Stomach smooth muscle (tissue), 2 donors: ENCODE results near the gene ARHGEF28.

Experiments used
- H3K27ac ChIP-seq: one replicate; pipeline ENCODE4 v1.7.0; 2013; ENCODE audit warnings: mild to moderate bottlenecking, low read length, inconsistent platforms
- H3K27me3 ChIP-seq, 2 donors: one replicate each; pipeline ENCODE4 v1.7.0; 2013; ENCODE audit warnings: low read length in 2 of 2; ENCODE audit not compliant: insufficient read depth in 2 of 2, control insufficient read depth in 1 of 2
- H3K36me3 ChIP-seq, 2 donors: one replicate each; pipeline ENCODE4 v1.7.0; 2013; ENCODE audit warnings: low read length in 2 of 2; ENCODE audit not compliant: control insufficient read depth in 2 of 2, insufficient read depth in 2 of 2
- H3K4me1 ChIP-seq: one replicate; pipeline ENCODE4 v1.7.0; 2013; ENCODE audit warnings: low read length; ENCODE audit not compliant: control insufficient read depth, insufficient read depth
- H3K4me3 ChIP-seq, 2 donors: one replicate each; pipeline ENCODE4 v1.7.0; 2013; ENCODE audit warnings: low read length in 2 of 2
- H3K9ac ChIP-seq, 2 donors: one replicate each; pipeline ENCODE4 v1.7.0; 2013; ENCODE audit warnings: low read length in 2 of 2, mild to moderate bottlenecking in 1 of 2
- H3K9me3 ChIP-seq, 2 donors: one replicate each; pipeline ENCODE4 v1.7.0; 2013; ENCODE audit warnings: low read length in 2 of 2; ENCODE audit not compliant: control insufficient read depth in 2 of 2
- donor health status: healthy.
- donor health status: Pancreatic carcinoma.

ARHGEF28 gene

DNA sequence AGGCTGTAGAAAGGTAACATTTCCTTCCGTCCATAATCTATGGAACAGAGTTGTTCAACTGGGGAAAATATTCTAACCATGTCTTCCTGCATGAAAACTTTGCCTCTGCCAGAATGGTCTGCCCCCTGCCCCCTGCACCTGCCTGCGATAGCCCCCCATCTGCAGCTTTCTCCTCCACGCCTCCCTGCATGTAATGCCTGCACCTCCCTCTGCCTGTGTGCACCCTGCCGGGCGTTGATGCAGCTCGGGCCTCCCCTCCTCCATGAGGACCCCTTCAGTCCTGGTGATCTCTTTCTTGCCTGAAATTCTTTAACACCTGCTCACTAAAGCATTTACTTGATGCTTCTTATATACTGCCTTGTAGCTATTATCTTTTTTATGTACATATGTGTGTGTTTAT is 266.2 kb downstream of the ARHGEF28 start:
- H3K9me3 ChIP-seq: no peaks in the 10 kb centered on the region
- no peaks in the 10 kb centered on the region for H3K4me1 ChIP-seq
- no peaks in the 10 kb centered on the region for H3K27me3 ChIP-seq
- H3K4me3 ChIP-seq: no peak overlapping the region
- H3K9ac ChIP-seq: no peak overlapping the region
- no peak overlapping the region for H3K27ac ChIP-seq
- peaks cover 0 to 5% of the 10 kb centered on the region in 2 donors for H3K36me3 ChIP-seq

DNA sequence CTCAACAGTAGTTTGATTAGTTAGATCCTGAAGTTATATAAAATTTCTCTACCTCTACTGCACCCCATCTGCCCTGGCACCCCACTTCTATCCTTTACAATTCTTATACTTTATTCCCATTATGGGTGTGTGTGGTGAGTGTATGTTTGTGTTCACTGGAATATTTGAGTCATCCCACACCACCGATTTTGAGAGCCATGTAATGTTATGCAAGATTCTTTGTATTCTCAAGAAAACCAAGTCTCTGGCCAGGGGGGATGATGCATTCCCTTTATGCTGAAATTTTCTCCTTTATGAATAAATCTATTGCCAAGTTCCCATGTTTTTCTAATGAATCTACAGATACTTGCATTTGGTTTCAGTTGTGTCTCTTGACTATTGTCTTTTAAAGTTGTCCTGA is 266.8 kb downstream of the ARHGEF28 start:
- Histone ChIP-seq H3K9ac (no peak overlapping the region), H3K4me1 (no peaks in the 10 kb centered on the region), H3K27ac (no peak overlapping the region), H3K4me3 (no peak overlapping the region), H3K9me3 (no peaks in the 10 kb centered on the region), H3K27me3 (no peaks in the 10 kb centered on the region), H3K36me3 (peaks cover 0 to 2% of the 10 kb centered on the region in 2 donors)

GRCh38 chr5:73893813-73894212 is 267.8 kb downstream of the ARHGEF28 start:
- no peaks in the 10 kb centered on the region for H3K9me3 ChIP-seq
- no peak overlapping the region for H3K9ac ChIP-seq
- no peak overlapping the region for H3K27ac ChIP-seq
- no peaks in the 10 kb centered on the region for H3K27me3 ChIP-seq
- no peaks in the 10 kb centered on the region for H3K4me1 ChIP-seq
- peaks cover 0 to 2% of the 10 kb centered on the region in 2 donors for H3K36me3 ChIP-seq
- no peak overlapping the region for H3K4me3 ChIP-seq

- Histone ChIP-seq H3K27me3 (no peaks in the 10 kb centered on the region), H3K9ac (no peak overlapping the region), H3K27ac (no peak overlapping the region), H3K36me3 (peaks cover 0 to 2% of the 10 kb centered on the region in 2 donors), H3K4me1 (no peaks in the 10 kb centered on the region), H3K9me3 (no peaks in the 10 kb centered on the region), H3K4me3 (no peak overlapping the region)
Observed at GRCh38 chr5:73894860-73895259, 268.9 kb downstream of the ARHGEF28 start.

DNA sequence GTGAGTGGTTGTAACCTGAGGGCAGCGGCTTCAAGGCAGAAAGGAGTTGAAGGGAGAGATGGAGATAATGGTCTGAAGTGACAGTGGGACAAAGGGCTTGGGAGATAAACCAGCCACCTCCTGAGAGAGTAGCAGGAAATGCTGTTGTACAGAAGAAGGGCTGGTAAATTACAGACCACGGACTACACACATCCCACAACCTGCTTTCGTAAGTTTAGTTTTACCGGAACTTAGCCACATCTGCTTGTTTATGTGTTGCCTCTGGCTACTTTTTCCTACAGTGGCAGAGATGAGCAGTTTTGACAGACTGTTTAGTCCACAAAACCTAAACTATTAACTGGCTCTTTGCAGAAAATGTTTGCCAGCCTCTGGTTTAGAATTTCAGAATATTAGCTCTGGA is 269.5 kb downstream of the ARHGEF28 start:
- no peaks in the 10 kb centered on the region for H3K9me3 ChIP-seq
- peaks cover 0 to 2% of the 10 kb centered on the region in 2 donors for H3K36me3 ChIP-seq
- H3K27ac ChIP-seq: no peak overlapping the region
- H3K9ac ChIP-seq: no peak overlapping the region
- no peak overlapping the region for H3K4me3 ChIP-seq
- H3K4me1 ChIP-seq: no peaks in the 10 kb centered on the region
- no peaks in the 10 kb centered on the region for H3K27me3 ChIP-seq

DNA sequence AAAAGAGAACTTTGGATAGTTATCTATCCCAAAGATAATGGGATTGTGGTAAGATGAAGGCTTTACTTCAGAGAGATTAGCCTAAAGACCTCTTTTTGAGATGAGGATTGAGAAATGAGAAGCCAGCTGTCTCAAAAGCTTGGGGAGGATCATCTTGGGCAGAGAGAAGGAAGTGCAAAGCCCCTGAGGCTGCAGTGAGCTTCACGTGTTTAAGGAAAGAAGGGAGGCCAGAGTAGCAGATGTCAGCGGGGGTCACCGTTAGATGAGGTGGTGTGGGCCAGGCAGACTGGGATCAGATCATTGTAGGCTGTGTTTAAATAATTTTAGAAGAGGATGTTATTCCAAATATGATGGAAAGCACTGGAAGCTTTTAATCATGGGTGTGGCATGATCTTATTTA is 270.1 kb downstream of the ARHGEF28 start:
- H3K9ac ChIP-seq: no peak overlapping the region
- H3K9me3 ChIP-seq: no peaks in the 10 kb centered on the region
- H3K27me3 ChIP-seq: no peaks in the 10 kb centered on the region
- H3K4me3 ChIP-seq: no peak overlapping the region
- H3K4me1 ChIP-seq: no peaks in the 10 kb centered on the region
- peaks cover 0 to 2% of the 10 kb centered on the region in 2 donors for H3K36me3 ChIP-seq
- H3K27ac ChIP-seq: no peak overlapping the region

DNA sequence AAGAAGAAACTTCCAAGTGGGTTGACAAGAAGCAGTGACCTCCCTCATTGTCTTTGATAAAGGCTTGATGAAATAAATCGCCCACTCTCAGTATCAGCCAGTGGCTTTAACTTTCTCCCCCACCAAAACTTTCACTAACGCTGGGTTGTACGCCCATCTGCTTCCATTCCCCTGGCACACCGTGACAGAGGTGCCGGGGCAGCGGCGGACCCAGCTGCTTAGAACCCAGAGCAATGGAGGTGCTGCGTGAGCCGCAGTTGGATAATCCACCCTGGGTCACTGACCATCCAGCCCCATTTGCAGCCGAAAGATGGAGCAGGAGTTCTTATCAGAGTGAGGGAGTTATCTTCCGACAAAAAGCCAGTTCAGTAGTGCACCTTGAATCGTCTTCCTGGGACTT is 270.7 kb downstream of the ARHGEF28 start:
- Histone ChIP-seq H3K9me3 (no peaks in the 10 kb centered on the region), H3K36me3 (peaks cover 0 to 2% of the 10 kb centered on the region in 2 donors), H3K27me3 (no peaks in the 10 kb centered on the region), H3K27ac (no peak overlapping the region), H3K9ac (no peak overlapping the region), H3K4me1 (no peaks in the 10 kb centered on the region), H3K4me3 (no peak overlapping the region)

GRCh38 chr5:73897893-73898292 is 271.9 kb downstream of the ARHGEF28 start:
- Histone ChIP-seq H3K9ac (no peak overlapping the region), H3K27ac (no peak overlapping the region), H3K36me3 (peaks cover 0 to 2% of the 10 kb centered on the region in 2 donors), H3K4me3 (no peak overlapping the region), H3K27me3 (no peaks in the 10 kb centered on the region), H3K9me3 (no peaks in the 10 kb centered on the region), H3K4me1 (no peaks in the 10 kb centered on the region)

GRCh38 chr5:73899055-73899454 is 273.1 kb downstream of the ARHGEF28 start:
- Histone ChIP-seq H3K36me3 (no peaks in the 10 kb centered on the region), H3K9me3 (no peaks in the 10 kb centered on the region), H3K9ac (no peak overlapping the region), H3K4me1 (no peaks in the 10 kb centered on the region), H3K4me3 (no peak overlapping the region), H3K27ac (no peak overlapping the region), H3K27me3 (no peaks in the 10 kb centered on the region)

- Histone ChIP-seq H3K27ac (no peak overlapping the region), H3K27me3 (no peaks in the 10 kb centered on the region), H3K9me3 (no peaks in the 10 kb centered on the region), H3K4me1 (no peaks in the 10 kb centered on the region), H3K9ac (no peak overlapping the region), H3K4me3 (no peak overlapping the region), H3K36me3 (no peaks in the 10 kb centered on the region)
Observed at GRCh38 chr5:73899916-73900315, 273.9 kb downstream of the ARHGEF28 start.

DNA sequence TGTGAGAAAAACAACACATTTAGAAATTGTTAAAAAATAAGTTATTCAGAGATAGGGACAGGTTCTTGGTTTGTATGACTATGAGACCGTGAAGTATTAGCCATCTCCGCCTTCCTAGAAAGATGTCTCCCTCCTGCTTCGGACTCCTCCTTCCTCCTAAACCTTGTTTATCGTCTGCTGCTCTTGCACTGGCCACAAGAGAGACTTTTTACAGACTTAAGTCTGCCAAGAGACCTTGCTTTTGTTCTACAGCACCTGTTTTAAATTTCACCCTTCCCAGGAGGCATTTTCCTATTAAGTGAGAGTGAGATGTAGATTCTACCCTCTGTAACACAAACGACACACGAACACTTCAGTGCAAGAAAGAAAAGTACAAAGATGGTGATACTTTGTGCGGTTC is 274.6 kb downstream of the ARHGEF28 start:
- no peaks in the 10 kb centered on the region for H3K4me1 ChIP-seq
- H3K27ac ChIP-seq: no peak overlapping the region
- H3K9ac ChIP-seq: no peak overlapping the region
- no peaks in the 10 kb centered on the region for H3K36me3 ChIP-seq
- no peaks in the 10 kb centered on the region for H3K27me3 ChIP-seq
- H3K9me3 ChIP-seq: no peaks in the 10 kb centered on the region
- no peak overlapping the region for H3K4me3 ChIP-seq
